Activated T-helper 2 cell treated with anti-CD3 and anti-CD28 coated beads, Interferon-gamma antibody, Interleukin-2, Interleukin-4, amounts not matched to agents 10 μg/mL and 5 μg/mL and 100 μg/mL, durations not matched to agents 14 hours and 24 hours and 36 hours (primary cell): ENCODE results near the gene TLK1. TPM values are rescaled to one million over a fixed set of nuclear protein-coding genes. Genes with fewer than 3 reads are reported as not detected.
A peak's percentile ranks its signal among the peaks of the same experiment; 100 is the strongest.

Experiments used
- DNase-seq: peaks from one replicate; pipeline ENCODE4 v3.0.0; 2021; ENCODE audit warnings: low spot score
- H3K27ac Mint-ChIP-seq: one replicate; pipeline ENCODE4 v1.8.0; 2021; ENCODE audit warnings: mixed read lengths
- H3K27me3 Mint-ChIP-seq: one replicate; pipeline ENCODE4 v1.8.0; 2021; ENCODE audit warnings: low read depth, mixed read lengths
- H3K36me3 Mint-ChIP-seq: one replicate; pipeline ENCODE4 v1.8.0; 2021; ENCODE audit warnings: low read depth, mixed read lengths
- H3K4me1 Mint-ChIP-seq: one replicate; pipeline ENCODE4 v1.8.0; 2021; ENCODE audit warnings: low read depth, mixed read lengths
- H3K4me3 Mint-ChIP-seq: one replicate; pipeline ENCODE4 v1.8.0; 2021; ENCODE audit warnings: low read depth, mild to moderate bottlenecking, moderate library complexity, mixed read lengths
- H3K9me3 Mint-ChIP-seq: one replicate; pipeline ENCODE4 v1.8.0; 2021; ENCODE audit warnings: mixed read lengths
- intact Hi-C: fragments of 100-400 bp; cut with micrococcal nuclease; formaldehyde crosslinking; loops from one replicate; pipeline ENCODE4 v1.15.1; 2023
- total RNA-seq: library from RNA; stranded (reverse); gene quantifications from 2 replicates; pipeline ENCODE4 v1.2.3, GENCODE V29; 2022

The TLK1 gene
- total RNA-seq, 1 donor from 2014 or later, result 81.7 TPM

- no peak overlapping the region for H3K4me3 Mint-ChIP-seq
Measured at GRCh38 chr2:171149171-171149938, 11.3 kb downstream of the TLK1 start.

GRCh38 chr2:171147081-171147480 is 13.6 kb downstream of the TLK1 start:
- no peak for DNase-seq
- Mint-ChIP-seq H3K4me3 (no peak overlapping the region), H3K9me3 (no peaks in the 10 kb centered on the region), H3K4me1 (peaks cover 56% of the 10 kb centered on the region), H3K27ac (no peak overlapping the region), H3K27me3 (no peaks in the 10 kb centered on the region), H3K36me3 (peaks cover 36% of the 10 kb centered on the region)
- intact Hi-C loops, result no loop called here

More at GRCh38 chr2:171149171-171149938, 11.3 kb downstream of the TLK1 start:
- intact Hi-C loops, result no loop called here
- Mint-ChIP-seq H3K27me3 (no peaks in the 10 kb centered on the region), H3K27ac (no peak overlapping the region), H3K36me3 (peaks cover 34% of the 10 kb centered on the region), H3K9me3 (no peaks in the 10 kb centered on the region), H3K4me1 (peaks cover 42% of the 10 kb centered on the region)
- no peak for DNase-seq

GRCh38 chr2:171146633-171147032 is 14.1 kb downstream of the TLK1 start:
- no peak for DNase-seq
- Mint-ChIP-seq H3K4me3 (no peak overlapping the region), H3K4me1 (peaks cover 61% of the 10 kb centered on the region), H3K27me3 (no peaks in the 10 kb centered on the region), H3K9me3 (no peaks in the 10 kb centered on the region), H3K27ac (no peak overlapping the region), H3K36me3 (peaks cover 36% of the 10 kb centered on the region)
- intact Hi-C loops, result no loop called here

- no peak for DNase-seq
- H3K27me3 Mint-ChIP-seq, result no peaks in the 10 kb centered on the region
- H3K27ac Mint-ChIP-seq, result no peak overlapping the region
- intact Hi-C loops, result no loop called here
- no peaks in the 10 kb centered on the region for H3K9me3 Mint-ChIP-seq
- H3K4me1 Mint-ChIP-seq, result peaks cover 66% of the 10 kb centered on the region
- H3K36me3 Mint-ChIP-seq, result peaks cover 36% of the 10 kb centered on the region
- H3K4me3 Mint-ChIP-seq, result no peak overlapping the region
Measured at GRCh38 chr2:171146071-171146470, 14.6 kb downstream of the TLK1 start.

GRCh38 chr2:171143670-171144062 is 17.0 kb downstream of the TLK1 start:
- no peak for DNase-seq
- peaks cover 30% of the 10 kb centered on the region for H3K36me3 Mint-ChIP-seq
- H3K27me3 Mint-ChIP-seq, result no peaks in the 10 kb centered on the region
- H3K27ac Mint-ChIP-seq, result no peak overlapping the region
- intact Hi-C loops, result loop anchor here (1.0 to 5.0 kb wide), 3 partner anchors 48 to 174 kb away; no protein-coding TSS in a partner anchor
- no peaks in the 10 kb centered on the region for H3K9me3 Mint-ChIP-seq
- H3K4me3 Mint-ChIP-seq, result no peak overlapping the region
- H3K4me1 Mint-ChIP-seq, result peaks cover 61% of the 10 kb centered on the region

- H3K27ac Mint-ChIP-seq, result no peak overlapping the region
- H3K4me3 Mint-ChIP-seq, result no peak overlapping the region
- H3K36me3 Mint-ChIP-seq, result peaks cover 24% of the 10 kb centered on the region
- peaks cover 56% of the 10 kb centered on the region for H3K4me1 Mint-ChIP-seq
- no peaks in the 10 kb centered on the region for H3K9me3 Mint-ChIP-seq
- DNase-seq, result no peak
- H3K27me3 Mint-ChIP-seq, result no peaks in the 10 kb centered on the region
- intact Hi-C loops, result loop anchor here (5.0 kb wide), 2 partner anchors 170 to 175 kb away; no protein-coding TSS in a partner anchor
Measured at GRCh38 chr2:171142398-171142797, 18.3 kb downstream of the TLK1 start.

- Mint-ChIP-seq H3K36me3 (peaks cover 25% of the 10 kb centered on the region), H3K9me3 (no peaks in the 10 kb centered on the region), H3K27me3 (no peaks in the 10 kb centered on the region), H3K4me3 (no peak overlapping the region), H3K4me1 (peaks cover 52% of the 10 kb centered on the region), H3K27ac (no peak overlapping the region)
- DNase-seq, result no peak
- intact Hi-C loops, result loop anchor here (2.0 to 5.0 kb wide), 3 partner anchors 17 to 176 kb away; no protein-coding TSS in a partner anchor
Measured at GRCh38 chr2:171141320-171141719, 19.4 kb downstream of the TLK1 start.

- Mint-ChIP-seq H3K9me3 (no peaks in the 10 kb centered on the region), H3K36me3 (peaks cover 28% of the 10 kb centered on the region), H3K4me3 (no peak overlapping the region), H3K27ac (no peak overlapping the region), H3K27me3 (no peaks in the 10 kb centered on the region), H3K4me1 (peaks cover 58% of the 10 kb centered on the region)
- intact Hi-C loops, result loop anchor here (2.0 to 5.0 kb wide), 5 partner anchors 19 to 277 kb away; no protein-coding TSS in a partner anchor
- no peak for DNase-seq
Measured at GRCh38 chr2:171139860-171140259, 20.8 kb downstream of the TLK1 start.

- DNase-seq, result no peak
- intact Hi-C loops, result loop anchor here (1.0 to 5.0 kb wide), 4 partner anchors 41 to 281 kb away; no protein-coding TSS in a partner anchor
Measured at GRCh38 chr2:171136024-171136423, 24.7 kb downstream of the TLK1 start.

GRCh38 chr2:171134624-171135230 is 26.0 kb downstream of the TLK1 start:
- Mint-ChIP-seq H3K4me1 (peaks cover 14% of the 10 kb centered on the region), H3K27ac (no peak overlapping the region), H3K36me3 (peaks cover 11% of the 10 kb centered on the region), H3K9me3 (no peaks in the 10 kb centered on the region), H3K27me3 (no peaks in the 10 kb centered on the region), H3K4me3 (no peak overlapping the region)
- intact Hi-C loops, result loop anchor here (5.0 kb wide), 2 partner anchors 47 to 283 kb away; no protein-coding TSS in a partner anchor
- DNase-seq, result no peak

More at GRCh38 chr2:171136024-171136423, 24.7 kb downstream of the TLK1 start:
- H3K27me3 Mint-ChIP-seq, result no peaks in the 10 kb centered on the region
- H3K4me1 Mint-ChIP-seq, result peaks cover 23% of the 10 kb centered on the region
- no peaks in the 10 kb centered on the region for H3K9me3 Mint-ChIP-seq
- peak overlapping the region; percentile 44 for H3K4me3 Mint-ChIP-seq
- H3K27ac Mint-ChIP-seq, result peak overlapping the region; percentile 94
- peaks cover 11% of the 10 kb centered on the region for H3K36me3 Mint-ChIP-seq

- Mint-ChIP-seq H3K9me3 (no peaks in the 10 kb centered on the region), H3K4me3 (no peak overlapping the region), H3K27me3 (no peaks in the 10 kb centered on the region), H3K4me1 (peaks cover 15% of the 10 kb centered on the region), H3K36me3 (peaks cover 11% of the 10 kb centered on the region), H3K27ac (no peak overlapping the region)
- intact Hi-C loops, result no loop called here
- no peak for DNase-seq
Measured at GRCh38 chr2:171132086-171132485, 28.6 kb downstream of the TLK1 start.

- intact Hi-C loops, result no loop called here
- DNase-seq, result no peak
- H3K27ac Mint-ChIP-seq, result no peak overlapping the region
- H3K36me3 Mint-ChIP-seq, result no peaks in the 10 kb centered on the region
- H3K27me3 Mint-ChIP-seq, result no peaks in the 10 kb centered on the region
- H3K9me3 Mint-ChIP-seq, result no peaks in the 10 kb centered on the region
- peaks cover 9% of the 10 kb centered on the region for H3K4me1 Mint-ChIP-seq
- H3K4me3 Mint-ChIP-seq, result no peak overlapping the region
Measured at GRCh38 chr2:171128461-171128860, 32.2 kb downstream of the TLK1 start.

GRCh38 chr2:171124541-171124940 is 36.2 kb downstream of the TLK1 start:
- no peak overlapping the region for H3K27ac Mint-ChIP-seq
- H3K4me1 Mint-ChIP-seq, result peaks cover 10% of the 10 kb centered on the region
- DNase-seq, result no peak
- intact Hi-C loops, result no loop called here
- H3K27me3 Mint-ChIP-seq, result no peaks in the 10 kb centered on the region
- H3K9me3 Mint-ChIP-seq, result no peaks in the 10 kb centered on the region
- H3K36me3 Mint-ChIP-seq, result peaks cover 6% of the 10 kb centered on the region
- no peak overlapping the region for H3K4me3 Mint-ChIP-seq
